ENCODE measurements around the gene ACTA2. TPM values are rescaled to one million over a fixed set of nuclear protein-coding genes. Genes with fewer than 3 reads are reported as not detected.

Gene ACTA2
- total RNA-seq, 1 experiment from 2014 or later, result 5.3 TPM

DNA sequence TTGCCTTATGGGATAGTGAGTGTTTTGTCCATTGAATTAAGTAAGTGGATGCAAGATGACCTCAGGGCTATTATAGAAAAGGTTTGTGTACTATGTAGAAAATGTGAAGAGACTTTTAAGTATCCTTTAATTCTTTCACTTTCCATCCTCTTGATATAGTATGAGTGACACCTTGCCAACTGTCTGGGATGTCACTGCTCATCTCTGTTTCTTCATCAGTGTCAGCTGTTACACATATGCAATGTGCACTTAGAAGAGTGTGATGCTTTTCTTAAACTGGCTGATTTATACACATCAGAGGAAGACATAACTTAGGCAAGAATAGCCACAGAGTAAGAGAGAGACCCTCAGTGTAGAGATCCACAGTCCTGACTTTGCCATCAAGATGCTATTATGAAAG is 8.7 kb upstream of the ACTA2 start:
- no peak overlapping the region for H3K27ac ChIP-seq
- no peak overlapping the region for H2AFZ ChIP-seq
- H3K4me1 ChIP-seq (replicated peaks; ENCODE audit: insufficient read depth), result peaks cover 8% of the 10 kb centered on the region; the same call in 1 of the 2 replicates
- DNase-seq, result no peak
- no peaks in the 10 kb centered on the region for H3K36me3 ChIP-seq (ENCODE audit: low read depth)
- H3K79me2 ChIP-seq (ENCODE audit: low read depth), result no peaks in the 10 kb centered on the region
- POLR2A ChIA-PET (ENCODE audit: unreplicated experiment), result no interaction called here
- no peaks in the 10 kb centered on the region for H3F3A ChIP-seq (ENCODE audit: insufficient read depth, low read depth)
- H3K4me2 ChIP-seq, result no peak overlapping the region
- no peaks in the 10 kb centered on the region for H3K27me3 ChIP-seq (ENCODE audit: insufficient read depth, low read depth)
- TF ChIP-seq EZH2 (IDR thresholded peaks at IDR 0.05; ENCODE audit: low read depth), result no peak
- TF ChIP-seq, protein P1, sequence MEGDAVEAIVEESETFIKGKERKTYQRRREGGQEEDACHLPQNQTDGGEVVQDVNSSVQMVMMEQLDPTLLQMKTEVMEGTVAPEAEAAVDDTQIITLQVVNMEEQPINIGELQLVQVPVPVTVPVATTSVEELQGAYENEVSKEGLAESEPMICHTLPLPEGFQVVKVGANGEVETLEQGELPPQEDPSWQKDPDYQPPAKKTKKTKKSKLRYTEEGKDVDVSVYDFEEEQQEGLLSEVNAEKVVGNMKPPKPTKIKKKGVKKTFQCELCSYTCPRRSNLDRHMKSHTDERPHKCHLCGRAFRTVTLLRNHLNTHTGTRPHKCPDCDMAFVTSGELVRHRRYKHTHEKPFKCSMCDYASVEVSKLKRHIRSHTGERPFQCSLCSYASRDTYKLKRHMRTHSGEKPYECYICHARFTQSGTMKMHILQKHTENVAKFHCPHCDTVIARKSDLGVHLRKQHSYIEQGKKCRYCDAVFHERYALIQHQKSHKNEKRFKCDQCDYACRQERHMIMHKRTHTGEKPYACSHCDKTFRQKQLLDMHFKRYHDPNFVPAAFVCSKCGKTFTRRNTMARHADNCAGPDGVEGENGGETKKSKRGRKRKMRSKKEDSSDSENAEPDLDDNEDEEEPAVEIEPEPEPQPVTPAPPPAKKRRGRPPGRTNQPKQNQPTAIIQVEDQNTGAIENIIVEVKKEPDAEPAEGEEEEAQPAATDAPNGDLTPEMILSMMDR (conservative IDR thresholded peaks at IDR 0.05), result no peak
- CTCF ChIA-PET, result no interaction called here
- BruUV-seq (replicated peaks), result no TSS peak
- intact Hi-C loops (cut with micrococcal nuclease; ENCODE audit: unreplicated experiment), result no loop called here
- H3K9me3 ChIP-seq (ENCODE audit: insufficient read depth, low read depth), result no peaks in the 10 kb centered on the region
- H4K20me1 ChIP-seq (ENCODE audit: insufficient read depth), result no peaks in the 10 kb centered on the region
- H3K4me3 ChIP-seq, result no peak overlapping the region
- H3K9me2 ChIP-seq (ENCODE audit: insufficient read depth), result no peaks in the 10 kb centered on the region

DNA sequence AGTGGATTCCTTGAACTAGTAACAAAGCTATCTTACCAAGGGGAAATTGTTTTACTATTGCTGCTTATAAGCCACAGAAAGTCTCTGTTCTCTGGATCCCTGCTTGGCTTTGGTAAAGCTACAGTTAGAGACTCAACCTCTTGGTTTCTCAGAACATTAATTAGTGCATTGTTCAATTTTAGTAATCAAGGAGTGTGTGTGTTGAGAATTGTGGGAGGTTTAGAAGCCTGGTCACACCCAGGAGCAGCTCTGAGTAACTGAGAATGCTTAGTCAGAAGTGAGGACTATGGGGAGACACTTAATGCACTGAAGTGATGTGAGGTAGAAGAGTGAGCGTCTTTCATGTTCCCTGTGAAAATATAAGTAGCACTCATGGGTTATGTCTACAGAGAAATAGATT is 8.2 kb upstream of the ACTA2 start:
- BruUV-seq (replicated peaks), result no TSS peak
- no peaks in the 10 kb centered on the region for H3F3A ChIP-seq (ENCODE audit: insufficient read depth, low read depth)
- H4K20me1 ChIP-seq (ENCODE audit: insufficient read depth), result no peaks in the 10 kb centered on the region
- H2AFZ ChIP-seq, result no peak overlapping the region
- no peaks in the 10 kb centered on the region for H3K36me3 ChIP-seq (ENCODE audit: low read depth)
- ChIA-PET POLR2A (ENCODE audit: unreplicated experiment) (no interaction called here), CTCF (no interaction called here)
- no peaks in the 10 kb centered on the region for H3K9me2 ChIP-seq (ENCODE audit: insufficient read depth)
- no peak overlapping the region for H3K27ac ChIP-seq
- no peak for TF ChIP-seq EZH2 (IDR thresholded peaks at IDR 0.05; ENCODE audit: low read depth)
- TF ChIP-seq, protein P1 (conservative IDR thresholded peaks at IDR 0.05), result no peak
- peaks cover 8% of the 10 kb centered on the region; the same call in 1 of the 2 replicates for H3K4me1 ChIP-seq (replicated peaks; ENCODE audit: insufficient read depth)
- no peak overlapping the region for H3K4me3 ChIP-seq
- intact Hi-C loops (cut with micrococcal nuclease; ENCODE audit: unreplicated experiment), result no loop called here
- no peak for DNase-seq
- no peaks in the 10 kb centered on the region for H3K9me3 ChIP-seq (ENCODE audit: insufficient read depth, low read depth)
- no peak overlapping the region for H3K4me2 ChIP-seq
- no peaks in the 10 kb centered on the region for H3K79me2 ChIP-seq (ENCODE audit: low read depth)
- H3K27me3 ChIP-seq (ENCODE audit: insufficient read depth, low read depth), result no peaks in the 10 kb centered on the region

DNA sequence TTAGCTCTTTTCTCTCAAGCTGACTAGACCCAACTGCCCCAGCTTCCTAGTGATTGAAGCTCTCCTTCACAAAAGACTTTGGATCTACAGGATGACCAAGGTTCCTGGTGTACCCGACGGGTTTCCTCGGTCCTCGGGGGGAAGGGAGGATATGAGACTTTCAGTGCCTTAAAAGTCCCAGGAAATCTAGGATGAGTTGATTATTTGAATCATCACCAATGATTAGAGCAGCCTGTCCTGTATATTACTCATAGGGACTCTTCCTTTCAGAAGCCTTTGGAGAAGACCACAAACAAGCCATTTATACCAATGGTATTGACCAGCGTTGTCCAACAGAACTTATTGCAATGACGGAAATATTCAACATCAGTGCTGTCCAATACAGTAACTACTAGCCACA is 6.1 kb upstream of the ACTA2 start:
- Histone ChIP-seq H3K79me2 (ENCODE audit: low read depth) (no peaks in the 10 kb centered on the region), H3K4me1 (replicated peaks; ENCODE audit: insufficient read depth) (no peaks in the 10 kb centered on the region), H3K4me2 (no peak overlapping the region), H4K20me1 (ENCODE audit: insufficient read depth) (no peaks in the 10 kb centered on the region), H3K9me2 (ENCODE audit: insufficient read depth) (no peaks in the 10 kb centered on the region), H3K9me3 (ENCODE audit: insufficient read depth, low read depth) (no peaks in the 10 kb centered on the region), H2AFZ (no peak overlapping the region), H3K27ac (no peak overlapping the region), H3K36me3 (ENCODE audit: low read depth) (no peaks in the 10 kb centered on the region), H3K4me3 (no peak overlapping the region), H3F3A (ENCODE audit: insufficient read depth, low read depth) (no peaks in the 10 kb centered on the region), H3K27me3 (ENCODE audit: insufficient read depth, low read depth) (no peaks in the 10 kb centered on the region)
- no peak for DNase-seq
- ChIA-PET POLR2A (ENCODE audit: unreplicated experiment) (no interaction called here), CTCF (no interaction called here)
- no TSS peak for BruUV-seq (replicated peaks)
- intact Hi-C loops (cut with micrococcal nuclease; ENCODE audit: unreplicated experiment), result no loop called here
- no peak for TF ChIP-seq EZH2 (IDR thresholded peaks at IDR 0.05; ENCODE audit: low read depth)

DNA sequence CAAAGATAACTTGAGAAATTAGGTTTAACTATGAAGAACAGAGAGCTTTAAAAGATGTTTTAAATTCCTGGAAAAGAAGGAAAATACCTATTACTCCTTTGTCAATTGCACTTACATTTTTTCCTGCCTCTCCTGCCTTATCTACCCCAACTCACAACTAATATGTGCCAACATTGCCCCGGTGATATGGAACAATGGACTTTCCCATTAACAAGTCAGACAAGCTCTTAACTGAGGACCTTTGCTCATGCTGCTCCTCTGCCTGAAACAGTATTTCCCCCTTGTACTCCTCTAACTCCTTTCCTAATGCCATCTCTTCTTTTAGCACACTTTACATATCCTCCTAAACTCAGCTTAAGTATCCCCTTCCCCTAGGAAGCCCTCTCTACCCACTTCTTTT is 4.8 kb upstream of the ACTA2 start:
- ChIA-PET CTCF (no interaction called here), POLR2A (ENCODE audit: unreplicated experiment) (no interaction called here)
- intact Hi-C loops (cut with micrococcal nuclease; ENCODE audit: unreplicated experiment), result no loop called here
- H3K4me2 ChIP-seq, result no peak overlapping the region
- H3K79me2 ChIP-seq (ENCODE audit: low read depth), result no peaks in the 10 kb centered on the region
- H3K36me3 ChIP-seq (ENCODE audit: low read depth), result no peaks in the 10 kb centered on the region
- H3K4me3 ChIP-seq, result no peak overlapping the region
- H3K9me2 ChIP-seq (ENCODE audit: insufficient read depth), result no peaks in the 10 kb centered on the region
- no peak for TF ChIP-seq EZH2 (IDR thresholded peaks at IDR 0.05; ENCODE audit: low read depth)
- TF ChIP-seq, protein P1 (conservative IDR thresholded peaks at IDR 0.05), result no peak
- no peaks in the 10 kb centered on the region for H4K20me1 ChIP-seq (ENCODE audit: insufficient read depth)
- no peaks in the 10 kb centered on the region for H3K9me3 ChIP-seq (ENCODE audit: insufficient read depth, low read depth)
- H2AFZ ChIP-seq, result no peak overlapping the region
- H3F3A ChIP-seq (ENCODE audit: insufficient read depth, low read depth), result no peaks in the 10 kb centered on the region
- no peaks in the 10 kb centered on the region for H3K27me3 ChIP-seq (ENCODE audit: insufficient read depth, low read depth)
- DNase-seq, result no peak
- BruUV-seq (replicated peaks), result no TSS peak
- no peak overlapping the region for H3K27ac ChIP-seq
- H3K4me1 ChIP-seq (replicated peaks; ENCODE audit: insufficient read depth), result no peaks in the 10 kb centered on the region

Measured in PC-9 (cell line).